Bronchial epithelial cell (primary cell): ENCODE data around the gene LY6G6D. TPM values are rescaled to one million over a fixed set of nuclear protein-coding genes. Genes with fewer than 3 reads are reported as not detected.

Experiments used
- DNase-seq: peaks from one replicate; pipeline ENCODE4 v3.0.0-alpha.2; 2010; ENCODE audit warnings: low read depth
- FAIRE-seq: peaks from 2 replicates; lab custom pipeline; 2011; peaks lifted over from hg19 to GRCh38; lab: Jason Lieb, UNC
- H3K27me3 ChIP-seq: 2 replicates; pipeline ENCODE4 v1.5.1; 2011; ENCODE audit warnings: low read length; ENCODE audit not compliant: control insufficient read depth, insufficient read depth
- H3K36me3 ChIP-seq: 2 replicates; pipeline ENCODE4 v1.5.1; 2011; ENCODE audit warnings: low read length; ENCODE audit not compliant: control insufficient read depth, insufficient read depth
- H3K4me3 ChIP-seq: 2 replicates; pipeline ENCODE4 v1.5.1; 2011; ENCODE audit warnings: mild to moderate bottlenecking, low read depth, low read length, control low read depth
- total RNA-seq: library from RNA; depleted of rRNA; stranded (reverse); fragments of >200 nt; gene quantifications from 2 replicates; pipeline ENCODE4 v1.2.1, GENCODE V29; 2014
- TF ChIP-seq, protein P1 (sequence below): IDR thresholded peaks from 2 replicates; pipeline ENCODE4 v1.5.1; 2011; ENCODE audit warnings: mild to moderate bottlenecking, moderate library complexity, low read length, control low read depth, inconsistent platforms; ENCODE audit not compliant: insufficient read depth, severe bottlenecking

Gene LY6G6D
- total RNA-seq, 1 donor from 2014 or later: not detected

DNA sequence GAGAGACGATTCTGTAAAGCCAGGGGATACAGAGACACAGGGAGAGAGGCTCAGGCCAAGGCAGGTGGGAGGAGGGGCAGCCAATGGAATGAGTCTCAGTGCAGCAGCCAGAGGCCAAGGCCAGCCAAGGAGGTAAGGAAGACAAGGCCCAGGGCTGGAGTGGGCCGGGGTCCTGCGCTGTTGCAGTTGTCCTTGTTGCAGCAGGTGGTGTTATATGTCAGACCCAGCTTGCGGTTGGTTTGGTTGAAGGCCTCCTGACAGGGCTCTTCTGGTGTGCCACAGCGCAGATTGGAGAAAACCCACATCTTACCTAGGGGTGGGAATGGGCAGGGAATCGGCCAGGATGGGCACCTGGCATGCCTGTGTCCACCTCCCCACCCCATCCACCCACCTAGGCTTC is 3.9 kb downstream of the LY6G6D start:
- Histone ChIP-seq H3K36me3 (no peaks in the 10 kb centered on the region), H3K27me3 (no peaks in the 10 kb centered on the region), H3K4me3 (no peak overlapping the region)
- TF ChIP-seq, protein P1, sequence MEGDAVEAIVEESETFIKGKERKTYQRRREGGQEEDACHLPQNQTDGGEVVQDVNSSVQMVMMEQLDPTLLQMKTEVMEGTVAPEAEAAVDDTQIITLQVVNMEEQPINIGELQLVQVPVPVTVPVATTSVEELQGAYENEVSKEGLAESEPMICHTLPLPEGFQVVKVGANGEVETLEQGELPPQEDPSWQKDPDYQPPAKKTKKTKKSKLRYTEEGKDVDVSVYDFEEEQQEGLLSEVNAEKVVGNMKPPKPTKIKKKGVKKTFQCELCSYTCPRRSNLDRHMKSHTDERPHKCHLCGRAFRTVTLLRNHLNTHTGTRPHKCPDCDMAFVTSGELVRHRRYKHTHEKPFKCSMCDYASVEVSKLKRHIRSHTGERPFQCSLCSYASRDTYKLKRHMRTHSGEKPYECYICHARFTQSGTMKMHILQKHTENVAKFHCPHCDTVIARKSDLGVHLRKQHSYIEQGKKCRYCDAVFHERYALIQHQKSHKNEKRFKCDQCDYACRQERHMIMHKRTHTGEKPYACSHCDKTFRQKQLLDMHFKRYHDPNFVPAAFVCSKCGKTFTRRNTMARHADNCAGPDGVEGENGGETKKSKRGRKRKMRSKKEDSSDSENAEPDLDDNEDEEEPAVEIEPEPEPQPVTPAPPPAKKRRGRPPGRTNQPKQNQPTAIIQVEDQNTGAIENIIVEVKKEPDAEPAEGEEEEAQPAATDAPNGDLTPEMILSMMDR: no peak
- DNase-seq: no peak
- FAIRE-seq: no peak

DNA sequence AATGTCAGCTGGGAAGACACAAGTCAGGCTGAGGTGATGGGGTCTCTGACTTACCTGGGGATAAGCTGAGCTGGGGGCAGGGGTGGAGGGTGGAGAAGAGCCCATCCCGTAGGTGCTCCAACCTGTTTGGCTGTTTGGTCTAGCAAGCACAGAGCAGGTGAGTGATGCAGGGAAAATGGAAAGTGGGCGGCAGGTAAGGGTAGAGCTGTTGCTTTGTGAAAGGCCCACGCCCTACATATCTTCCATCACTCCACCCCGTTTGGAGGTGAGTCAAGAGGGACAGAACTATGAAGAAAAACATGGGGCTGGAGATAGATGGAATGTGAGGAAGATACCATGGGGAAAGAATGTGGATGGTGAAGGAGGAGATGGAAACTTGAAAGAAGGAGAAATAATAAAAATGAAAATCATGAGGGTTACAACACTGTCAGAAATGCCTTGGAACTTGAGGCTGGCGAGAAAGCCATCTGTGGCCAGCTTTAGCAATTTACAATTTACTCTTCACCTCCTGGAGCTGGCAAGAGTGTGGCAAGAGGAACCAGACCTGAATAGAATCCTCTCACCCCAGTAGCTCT is 5.1 kb downstream of the LY6G6D start:
- TF ChIP-seq, protein P1: no peak
- H3K36me3 ChIP-seq: no peaks in the 10 kb centered on the region
- no peak for FAIRE-seq
- DNase-seq: no peak
- no peaks in the 10 kb centered on the region for H3K27me3 ChIP-seq
- H3K4me3 ChIP-seq: no peak overlapping the region

DNA sequence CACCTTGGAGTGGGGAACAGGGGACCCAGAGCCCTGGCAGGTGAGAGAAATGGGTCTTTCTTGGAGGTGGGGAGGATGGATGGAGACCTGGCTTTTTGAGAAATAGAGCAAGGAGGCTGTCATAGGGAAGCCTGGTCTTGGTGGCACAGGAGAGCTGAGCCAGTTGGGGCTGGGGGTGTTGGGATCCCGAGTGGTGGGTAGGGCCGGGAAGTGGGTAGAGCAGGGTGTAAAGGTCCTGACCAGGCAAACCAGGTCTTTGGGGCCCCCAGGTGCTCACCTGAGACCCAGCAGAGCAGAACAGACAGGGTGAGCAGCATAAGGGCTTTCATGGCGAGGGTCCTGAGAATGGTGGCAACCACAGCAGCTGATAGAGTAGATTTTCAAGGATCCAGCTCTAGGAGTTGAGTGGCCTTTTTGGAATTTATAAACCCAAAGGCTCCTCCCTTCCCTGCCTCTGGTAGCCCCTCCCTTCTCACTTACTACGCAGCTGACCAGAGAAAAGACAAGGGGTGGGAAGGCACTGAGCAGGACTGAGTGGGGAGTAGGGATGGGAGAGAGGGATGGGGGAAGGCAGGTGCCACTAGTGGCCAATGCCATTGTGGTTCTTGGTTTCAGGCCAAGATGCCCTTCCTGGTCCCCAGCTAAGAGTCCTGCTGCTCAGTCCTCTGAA is 6.3 kb downstream of the LY6G6D start, which contains the start of gene LY6G6C:
Gene LY6G6C, minus strand, starts transcription at position 396 of the 670 bp plus-strand sequence. Its CDS starts 67 bp downstream, at position 329.
- Histone ChIP-seq H3K27me3 (no peaks in the 10 kb centered on the region), H3K4me3 (no peak within 1 kb of the TSS), H3K36me3 (no peaks in the 10 kb centered on the region)
- DNase-seq (no peak), FAIRE-seq (no peak)
- TF ChIP-seq, protein P1: no peak

DNA sequence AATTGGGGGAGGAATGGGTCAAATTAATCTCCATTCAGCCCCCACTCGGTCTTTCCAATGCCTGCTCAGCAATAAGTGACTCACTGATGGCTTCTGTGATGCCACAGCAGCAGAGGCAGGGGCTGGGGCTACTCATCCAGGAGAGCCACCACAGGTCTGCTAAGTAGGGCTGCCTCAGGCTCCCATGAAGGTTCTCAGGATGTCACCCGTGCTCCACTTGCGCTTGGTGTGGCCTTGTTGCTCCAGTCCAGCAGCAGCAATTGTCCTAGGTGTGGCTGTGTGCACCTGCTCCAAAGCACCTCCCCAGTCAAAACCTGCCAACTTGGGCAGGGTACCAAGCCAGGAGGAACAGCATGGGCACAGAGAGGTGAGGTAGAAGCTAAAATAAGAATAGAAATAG is 7.0 kb downstream of the LY6G6D start:
- H3K27me3 ChIP-seq: no peaks in the 10 kb centered on the region
- H3K4me3 ChIP-seq: no peak overlapping the region
- peaks cover 3% of the 10 kb centered on the region for H3K36me3 ChIP-seq
- no peak for DNase-seq
- FAIRE-seq: no peak
- TF ChIP-seq, protein P1: no peak

DNA sequence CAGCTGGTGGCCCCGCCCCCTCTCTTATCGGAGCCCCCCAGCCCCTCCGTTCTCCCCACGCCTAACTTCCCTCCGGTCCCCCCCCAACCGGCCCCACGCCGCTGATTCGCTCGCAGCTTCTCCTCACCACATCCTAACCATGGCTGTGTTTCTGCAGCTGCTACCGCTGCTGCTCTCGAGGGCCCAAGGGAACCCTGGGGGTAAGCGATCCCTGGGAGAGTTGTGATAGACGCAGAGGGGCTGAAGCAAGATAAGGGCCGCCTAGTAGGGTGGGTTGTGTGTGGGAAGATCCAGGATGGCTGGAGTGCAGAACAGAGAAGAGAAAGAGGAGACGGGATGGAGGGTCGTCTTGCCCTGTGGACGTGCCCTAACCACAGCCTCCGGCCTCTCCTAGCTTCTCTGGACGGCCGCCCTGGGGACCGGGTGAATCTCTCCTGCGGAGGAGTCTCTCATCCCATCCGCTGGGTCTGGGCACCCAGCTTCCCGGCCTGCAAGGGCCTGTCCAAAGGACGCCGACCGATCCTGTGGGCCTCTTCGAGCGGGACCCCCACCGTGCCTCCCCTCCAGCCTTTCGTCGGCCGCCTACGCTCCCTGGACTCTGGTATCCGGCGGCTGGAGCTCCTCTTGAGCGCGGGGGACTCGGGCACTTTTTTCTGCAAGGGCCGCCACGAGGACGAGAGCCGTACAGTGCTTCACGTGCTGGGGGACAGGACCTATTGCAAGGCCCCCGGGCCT is 8.3 kb downstream of the LY6G6D start, which contains the start of gene MPIG6B:
Gene MPIG6B, plus strand, starts transcription at position 129 of the 735 bp plus-strand sequence. Its CDS starts 11 bp downstream, at position 140.
- H3K36me3 ChIP-seq: peaks cover 5% of the 10 kb centered on the region
- DNase-seq (no peak), FAIRE-seq (no peak)
- TF ChIP-seq, protein P1: no peak
- H3K27me3 ChIP-seq: no peaks in the 10 kb centered on the region
- H3K4me3 ChIP-seq: no peak within 1 kb of the TSS
